ENCODE data around the gene PHGDH.

The PHGDH gene

DNA sequence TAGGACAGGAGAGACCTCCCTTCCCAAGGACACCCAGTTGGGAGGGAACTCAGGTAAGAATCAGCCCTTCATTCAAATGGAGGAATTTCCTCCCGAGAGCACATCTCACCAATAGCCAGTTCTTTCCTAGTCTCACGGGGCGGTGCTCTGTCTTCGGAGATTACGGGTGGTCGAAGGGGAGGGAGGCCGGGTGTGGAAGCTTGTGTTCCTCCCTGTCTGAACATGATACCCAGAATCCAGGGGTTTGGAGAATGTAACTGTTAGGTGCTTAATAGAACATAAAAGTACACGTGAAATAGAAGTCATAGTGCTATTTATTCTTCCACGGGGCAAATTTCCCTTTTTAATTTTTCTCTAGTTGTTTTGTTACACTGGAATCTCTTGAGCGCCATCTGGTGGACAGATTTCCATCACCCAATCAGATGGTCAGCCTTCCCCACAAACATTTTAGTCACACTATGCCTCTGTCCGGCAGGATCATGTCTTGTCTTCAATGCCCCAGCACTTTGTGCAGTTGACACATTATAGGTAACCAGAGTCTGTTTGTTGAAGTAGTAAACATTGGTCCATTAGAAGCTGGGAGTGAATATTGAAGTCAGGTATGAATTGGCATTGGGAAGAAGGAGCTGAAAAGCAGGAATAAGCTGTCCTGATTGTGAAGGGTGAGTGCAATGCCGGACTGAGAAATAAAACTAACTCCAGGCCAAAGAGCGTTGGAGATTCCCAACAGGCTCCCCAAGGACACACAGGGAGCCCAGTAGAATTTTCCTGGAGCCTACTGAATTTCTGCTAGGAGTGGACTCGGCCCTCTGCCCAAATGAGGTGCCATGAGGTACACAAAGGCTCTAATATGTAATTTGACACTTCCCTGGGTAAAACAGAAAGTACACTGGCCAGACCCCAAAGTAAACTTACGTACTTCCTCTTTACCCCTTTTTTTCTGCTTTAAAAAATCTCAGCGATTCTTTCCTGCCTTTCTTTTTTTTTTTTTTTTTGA, 36.1 kb upstream of the PHGDH start:
- peak overlapping the region; percentile 31 to 81 (median 54); a peak in 21 of 22 replicates for H3K4me2 ChIP-seq
- peaks cover 0 to 4% (median 0%) of the 10 kb centered on the region in 10 experiments; a peak in 3 of 20 replicates for H3K4me1 ChIP-seq
- H3K36me3 ChIP-seq: no peaks in the 10 kb centered on the region
- no peaks in the 10 kb centered on the region for H3K9me3 ChIP-seq (replicated peaks in 1 of 11)
- TF ChIP-seq Cebpa-rat (IDR thresholded peaks at IDR 0.05): no peak
- H3K27me3 ChIP-seq: no peaks in the 10 kb centered on the region
- H3K27ac ChIP-seq: peak overlapping the region in 2 of 11 experiments; percentile 6 to 30; a peak in 1 of 22 replicates
- H3K4me3 ChIP-seq: peak overlapping the region; percentile 11 to 55 (median 33); a peak in 15 of 20 replicates
- peak overlapping the region in 4 of 11 experiments; percentile 33 to 49 (median 42); a peak in 5 of 22 replicates for H3K9ac ChIP-seq
- no peaks in the 10 kb centered on the region for H4K20me1 ChIP-seq

DNA sequence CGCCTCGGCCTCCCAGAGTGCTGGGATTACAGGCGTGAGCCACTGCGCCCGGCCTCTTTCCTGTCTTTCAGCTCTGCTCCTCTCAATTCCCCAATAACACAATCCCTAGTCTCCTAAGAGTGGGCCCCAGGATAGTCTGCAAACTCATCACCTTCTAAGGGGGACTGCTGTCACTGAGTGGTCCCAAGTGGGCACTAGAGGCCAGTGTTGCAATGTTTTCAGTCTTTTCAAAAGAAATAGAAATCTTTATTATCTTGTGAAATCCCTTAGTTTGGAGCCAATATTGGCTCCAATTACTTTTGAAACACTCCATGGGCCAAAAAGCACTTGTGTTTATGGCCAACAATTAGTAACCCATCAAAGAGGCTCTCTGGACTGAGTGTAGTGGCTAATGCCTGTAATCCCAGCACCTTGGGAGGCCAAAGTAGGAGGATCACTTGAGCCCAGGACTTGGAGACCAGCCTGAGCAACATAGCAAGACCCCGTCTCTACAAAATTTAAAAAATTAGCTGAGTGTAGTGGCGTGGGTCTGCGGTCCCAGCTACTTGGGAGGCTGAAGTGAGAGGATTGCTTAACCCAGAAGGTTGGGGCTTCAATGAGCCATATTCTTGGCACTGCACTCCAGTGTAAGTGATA, 35.0 kb upstream of the PHGDH start:
- Histone ChIP-seq H3K27me3 (no peaks in the 10 kb centered on the region), H3K9me3 (replicated peaks in 1 of 11) (no peaks in the 10 kb centered on the region), H3K36me3 (no peaks in the 10 kb centered on the region), H3K9ac (no peak overlapping the region), H3K4me1 (peaks cover 0 to 4% (median 0%) of the 10 kb centered on the region in 10 experiments; a peak in 3 of 20 replicates), H3K4me2 (no peak overlapping the region), H3K4me3 (no peak overlapping the region), H4K20me1 (no peaks in the 10 kb centered on the region), H3K27ac (no peak overlapping the region)
- no peak for TF ChIP-seq Cebpa-rat (IDR thresholded peaks at IDR 0.05)

DNA sequence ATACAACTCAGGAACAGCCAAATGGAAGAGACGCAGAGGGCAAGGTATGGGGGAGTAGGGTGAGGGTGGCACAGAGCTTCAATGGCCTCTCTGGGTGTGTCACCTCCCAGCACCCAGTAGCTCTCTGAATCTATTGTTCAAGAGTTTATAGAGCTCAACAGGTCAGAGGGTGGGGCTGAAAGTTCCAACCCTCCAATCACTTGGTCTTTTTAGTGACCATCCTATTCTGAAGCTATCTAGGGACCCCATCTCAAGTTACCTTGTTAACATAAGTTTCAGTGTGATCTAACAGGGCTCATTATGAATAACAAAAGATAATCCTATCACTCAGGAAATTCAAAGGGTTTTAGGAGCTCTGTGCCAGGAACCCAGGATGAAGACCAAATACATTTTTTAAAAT, 32.5 kb upstream of the PHGDH start:
- Histone ChIP-seq H3K4me1 (peaks cover 0 to 4% (median 0%) of the 10 kb centered on the region in 10 experiments; a peak in 3 of 20 replicates), H3K9me3 (replicated peaks in 1 of 11) (no peaks in the 10 kb centered on the region), H3K4me3 (no peak overlapping the region), H3K36me3 (no peaks in the 10 kb centered on the region), H3K27me3 (no peaks in the 10 kb centered on the region), H4K20me1 (no peaks in the 10 kb centered on the region), H3K4me2 (no peak overlapping the region), H3K9ac (no peak overlapping the region), H3K27ac (no peak overlapping the region)
- TF ChIP-seq Cebpa-rat (IDR thresholded peaks at IDR 0.05): no peak

DNA sequence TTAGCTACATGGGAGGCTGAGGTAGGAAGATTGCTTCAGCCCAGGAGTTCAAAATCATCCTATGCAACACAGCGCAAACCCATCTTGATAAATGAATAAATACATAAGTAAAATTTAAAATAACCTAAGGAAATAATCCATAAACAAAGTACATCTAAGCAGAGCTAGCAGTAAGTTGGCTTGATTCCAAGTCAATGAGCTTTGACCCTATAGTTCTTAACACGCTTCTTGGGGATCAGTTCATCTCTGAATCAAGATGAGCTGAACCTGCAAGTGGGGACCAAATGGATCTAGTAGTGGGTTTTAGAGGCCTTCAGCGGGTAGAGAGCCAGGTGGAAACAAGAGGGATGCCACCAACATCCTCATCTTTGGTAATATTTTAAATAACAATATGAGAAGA, 31.5 kb upstream of the PHGDH start:
- TF ChIP-seq Cebpa-rat (IDR thresholded peaks at IDR 0.05): no peak
- Histone ChIP-seq H3K27ac (no peak overlapping the region), H3K4me1 (peaks cover 0 to 3% (median 0%) of the 10 kb centered on the region in 10 experiments; a peak in 3 of 20 replicates), H3K36me3 (no peaks in the 10 kb centered on the region), H3K9me3 (replicated peaks in 1 of 11) (no peaks in the 10 kb centered on the region), H3K9ac (no peak overlapping the region), H3K27me3 (no peaks in the 10 kb centered on the region), H4K20me1 (no peaks in the 10 kb centered on the region), H3K4me3 (no peak overlapping the region), H3K4me2 (no peak overlapping the region)

DNA sequence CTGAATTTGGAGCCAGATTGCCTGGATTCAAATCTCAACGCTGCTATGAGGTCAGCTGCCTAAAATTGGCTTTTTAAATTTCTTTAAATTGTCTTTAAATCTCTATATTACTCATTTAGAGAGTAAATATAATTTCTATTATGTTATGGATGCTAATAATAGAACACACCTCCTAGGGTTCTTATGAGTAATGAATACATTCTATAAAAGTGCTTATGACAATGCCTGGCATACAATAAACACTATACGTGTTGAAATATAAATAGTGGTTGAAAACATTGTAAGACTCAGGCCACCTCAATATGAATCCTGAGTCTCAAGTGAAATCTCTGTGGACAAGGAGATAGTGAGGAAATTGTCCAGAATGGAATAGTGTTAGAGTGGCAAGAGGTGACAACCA, 31.0 kb upstream of the PHGDH start:
- Histone ChIP-seq H3K9me3 (replicated peaks in 1 of 11) (no peaks in the 10 kb centered on the region), H3K9ac (no peak overlapping the region), H3K36me3 (no peaks in the 10 kb centered on the region), H4K20me1 (no peaks in the 10 kb centered on the region), H3K4me2 (no peak overlapping the region), H3K27me3 (no peaks in the 10 kb centered on the region), H3K4me3 (no peak overlapping the region), H3K27ac (no peak overlapping the region), H3K4me1 (no peaks in the 10 kb centered on the region; a peak in 1 of 20 replicates)
- no peak for TF ChIP-seq Cebpa-rat (IDR thresholded peaks at IDR 0.05)

DNA sequence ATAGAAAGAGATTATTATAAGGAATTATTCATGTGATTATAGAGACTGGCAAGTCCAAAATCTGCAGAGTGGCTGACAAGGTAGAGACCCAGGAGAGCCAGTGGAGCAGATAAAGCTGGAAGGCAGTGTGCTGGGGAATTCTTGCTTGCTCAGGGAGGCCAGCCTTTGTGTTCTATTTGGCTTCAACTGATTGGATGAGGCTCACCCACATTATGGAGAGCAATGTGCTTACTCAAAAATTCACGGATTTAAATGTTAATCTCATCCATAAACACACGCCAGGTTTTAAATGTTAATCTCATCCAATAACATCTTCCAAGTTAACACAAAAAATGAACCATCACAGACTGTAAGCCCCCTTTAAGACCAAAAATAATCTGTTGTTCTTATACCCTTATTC, 30.2 kb upstream of the PHGDH start:
- H3K27ac ChIP-seq: no peak overlapping the region
- H4K20me1 ChIP-seq: no peaks in the 10 kb centered on the region
- H3K27me3 ChIP-seq: no peaks in the 10 kb centered on the region
- H3K9me3 ChIP-seq (replicated peaks in 1 of 11): no peaks in the 10 kb centered on the region
- no peak for TF ChIP-seq Cebpa-rat (IDR thresholded peaks at IDR 0.05)
- no peaks in the 10 kb centered on the region for H3K36me3 ChIP-seq
- no peak overlapping the region for H3K4me2 ChIP-seq
- H3K4me3 ChIP-seq: no peak overlapping the region
- H3K9ac ChIP-seq: no peak overlapping the region
- no peaks in the 10 kb centered on the region; a peak in 1 of 20 replicates for H3K4me1 ChIP-seq

DNA sequence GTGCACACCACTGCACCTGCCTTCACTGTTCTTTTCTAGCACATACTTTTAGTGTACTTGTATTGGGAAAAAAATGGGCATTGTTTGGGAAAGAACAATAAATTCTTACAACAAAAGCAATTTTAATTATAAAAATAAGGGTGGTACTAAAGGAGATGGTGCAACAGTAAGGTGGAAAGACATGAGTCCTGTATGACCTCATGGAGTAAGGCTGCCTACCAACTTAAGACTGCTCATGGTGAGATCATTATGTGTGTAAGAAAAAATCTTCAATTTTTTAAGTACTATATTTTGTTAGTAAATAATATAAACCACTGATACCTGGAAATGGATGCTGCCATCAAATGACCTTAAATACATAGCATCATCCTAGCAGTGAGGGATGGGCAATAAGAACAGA, 29.6 kb upstream of the PHGDH start:
- TF ChIP-seq Cebpa-rat (IDR thresholded peaks at IDR 0.05): no peak
- Histone ChIP-seq H3K4me2 (no peak overlapping the region), H3K27ac (no peak overlapping the region), H3K4me3 (no peak overlapping the region), H3K27me3 (no peaks in the 10 kb centered on the region), H3K4me1 (no peaks in the 10 kb centered on the region; a peak in 1 of 20 replicates), H3K36me3 (no peaks in the 10 kb centered on the region), H3K9me3 (replicated peaks in 1 of 11) (no peaks in the 10 kb centered on the region), H3K9ac (no peak overlapping the region), H4K20me1 (no peaks in the 10 kb centered on the region)

DNA sequence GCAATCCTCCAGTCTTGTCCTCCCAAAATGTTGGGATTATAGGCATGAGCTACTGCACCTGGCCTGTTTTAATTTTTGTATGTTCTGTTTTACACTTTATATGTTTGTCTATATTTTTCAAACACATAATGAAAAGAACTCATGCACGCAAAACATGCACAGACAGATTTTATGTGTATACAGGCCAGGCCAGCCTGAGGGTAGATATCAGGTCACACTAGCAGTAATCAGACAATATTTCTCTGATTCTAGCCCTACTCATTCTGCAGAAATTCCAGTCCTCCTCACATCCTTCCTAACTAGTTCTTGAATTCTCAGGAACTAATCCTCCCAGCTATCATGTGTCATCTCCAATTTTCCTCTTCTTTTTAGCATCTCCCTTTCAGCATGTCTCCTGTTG, 27.8 kb upstream of the PHGDH start:
- no peak overlapping the region for H3K9ac ChIP-seq
- TF ChIP-seq Cebpa-rat (IDR thresholded peaks at IDR 0.05): no peak
- no peak overlapping the region for H3K27ac ChIP-seq
- H3K36me3 ChIP-seq: no peaks in the 10 kb centered on the region
- H4K20me1 ChIP-seq: no peaks in the 10 kb centered on the region
- H3K4me1 ChIP-seq: no peaks in the 10 kb centered on the region
- H3K27me3 ChIP-seq: no peaks in the 10 kb centered on the region
- no peak overlapping the region for H3K4me2 ChIP-seq
- no peaks in the 10 kb centered on the region for H3K9me3 ChIP-seq (replicated peaks in 1 of 11)
- H3K4me3 ChIP-seq: no peak overlapping the region

DNA sequence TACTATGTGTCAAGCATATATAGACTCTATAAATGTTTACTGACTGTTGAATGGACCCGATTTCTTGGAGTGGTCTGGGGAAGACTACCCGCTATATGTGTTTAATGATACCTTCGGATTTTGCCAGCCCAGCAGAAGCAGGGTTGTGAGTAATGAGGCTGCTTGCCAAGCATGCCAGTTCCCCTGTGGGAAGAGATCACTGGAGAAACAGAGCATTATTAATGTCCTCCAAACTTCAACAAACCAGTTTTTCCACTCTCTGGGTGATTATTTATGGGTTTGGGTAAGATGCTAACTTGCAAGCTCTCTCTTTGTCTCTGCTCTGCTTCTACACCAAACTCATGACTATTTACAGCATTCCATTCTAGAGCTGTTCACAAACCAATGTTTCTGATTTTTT, 25.1 kb upstream of the PHGDH start:
- H3K9ac ChIP-seq: no peak overlapping the region
- no peaks in the 10 kb centered on the region for H3K4me1 ChIP-seq

More for the DNA sequence above, 25.1 kb upstream of the PHGDH start:
- no peak for TF ChIP-seq Cebpa-rat (IDR thresholded peaks at IDR 0.05)
- H3K27me3 ChIP-seq: no peaks in the 10 kb centered on the region
- no peak overlapping the region for H3K27ac ChIP-seq
- H3K4me2 ChIP-seq: no peak overlapping the region
- no peak overlapping the region for H3K4me3 ChIP-seq
- peaks cover 0 to 3% (median 0%) of the 10 kb centered on the region in 11 experiments; a peak in 2 of 22 replicates for H3K9me3 ChIP-seq (replicated peaks in 1 of 11)
- no peaks in the 10 kb centered on the region for H4K20me1 ChIP-seq
- H3K36me3 ChIP-seq: no peaks in the 10 kb centered on the region

All from BLaER1 treated with 17β-estradiol and CSF1 and Interleukin-3, amounts not matched to agents 10 nM and 100 nM (cell line).